HepG2 (cell line): Measurements from ENCODE around the gene RARA. TPM values are rescaled to one million over a fixed set of nuclear protein-coding genes. Genes with fewer than 3 reads are reported as not detected.
A peak's percentile ranks its signal among the peaks of the same experiment; 100 is the strongest.

Experiments
- CREB1 ChIP-seq, 2 experiments: fragments of 450-650 bp in 1 of 2; IDR thresholded peaks; 2 replicates each; pipeline ENCODE4 v1.6.1; 2016 to 2017; ENCODE audit warnings: control low read depth in 1 of 2, mild to moderate bottlenecking in 1 of 2, missing compliant biosample characterization in 1 of 2, missing genetic modification characterization in 1 of 2
- GTF3A ChIP-seq: sonication (generic); formaldehyde crosslinking; conservative IDR thresholded peaks from 2 replicates; pipeline ENCODE4 v1.4.0; 2020; ENCODE audit warnings: mild to moderate bottlenecking, missing genetic modification reagents
- HDAC1 ChIP-seq: sonication (generic); formaldehyde crosslinking; IDR thresholded peaks from 2 replicates; pipeline ENCODE4 v1.5.1; 2020; ENCODE audit warnings: mild to moderate bottlenecking, missing genetic modification reagents
- KLF15 ChIP-seq: sonication (generic); formaldehyde crosslinking; IDR thresholded peaks from 2 replicates; pipeline ENCODE4 v1.8.1; 2023; ENCODE audit warnings: borderline replicate concordance, mild to moderate bottlenecking, inconsistent platforms, missing genetic modification reagents, mixed read lengths
- NBN ChIP-seq: fragments of 450-650 bp; conservative IDR thresholded peaks from 2 replicates; pipeline ENCODE4 v1.6.1; 2017
- NFKB2 ChIP-seq: sonication (generic); formaldehyde crosslinking; IDR thresholded peaks from 2 replicates; pipeline ENCODE4 v1.4.0; 2020; ENCODE audit warnings: missing genetic modification reagents, borderline replicate concordance
- ZMYM3 ChIP-seq: sonication (generic); formaldehyde crosslinking; IDR thresholded peaks from 2 replicates; pipeline ENCODE4 v1.5.1; 2020; ENCODE audit warnings: mild to moderate bottlenecking, missing genetic modification reagents
- ZNF136 ChIP-seq: sonication (generic); formaldehyde crosslinking; IDR thresholded peaks from 2 replicates; pipeline ENCODE4 v1.8.1; 2022; ENCODE audit warnings: low read depth, mild to moderate bottlenecking, moderate library complexity, missing genetic modification reagents
- ZNF230 ChIP-seq: sonication (generic); formaldehyde crosslinking; IDR thresholded peaks from 2 replicates; pipeline ENCODE4 v1.4.0; 2020; ENCODE audit warnings: mild to moderate bottlenecking, missing genetic modification reagents
- ZNF777 ChIP-seq: sonication (generic); formaldehyde crosslinking; IDR thresholded peaks from 2 replicates; pipeline ENCODE4 v1.4.0; 2020; ENCODE audit warnings: missing genetic modification reagents
- polyA plus RNA-seq, 8 experiments: library from polyadenylated mRNA; depleted of rRNA in 3 of 8; stranded (reverse) in 7 of 8; unstranded in 1 of 8; fragments of >200 nt; fragmentation: Illumina TruSeq in 4 of 8; extraction: Trizol in 4 of 8; gene quantifications; 2 replicates each; pipeline versions ENCODE4 v1.2.1 to v1.2.3, GENCODE V29; 2011 to 2016; ENCODE audit warnings: low read depth in 4 of 8, missing spikeins in 1 of 8, mixed read lengths in 1 of 8; ENCODE audit not compliant: insufficient read depth in 1 of 8
- total RNA-seq, 5 experiments: library from RNA; depleted of rRNA; stranded (reverse); fragments of >200 nt; fragmentation: Illumina TruSeq; extraction: Trizol; gene quantifications; 2 replicates each; pipeline ENCODE4 v1.2.3, GENCODE V29; 2016; ENCODE audit warnings: low read depth in 1 of 5
- TF ChIP-seq, protein P1 (sequence below): sonication (generic); formaldehyde crosslinking; IDR thresholded peaks from one replicate; pipeline ENCODE4 v1.5.1; 2020; ENCODE audit warnings: mild to moderate bottlenecking, missing genetic modification reagents; ENCODE audit errors: not compliant biosample characterization
- TF ChIP-seq, protein P2 (sequence below): IDR thresholded peaks from 2 replicates; pipeline ENCODE4 v1.6.1; 2016; ENCODE audit warnings: low read depth, borderline replicate concordance
- TF ChIP-seq, protein P3 (sequence below): sonication (generic); formaldehyde crosslinking; IDR thresholded peaks from 2 replicates; pipeline ENCODE4 v1.5.0; 2020; ENCODE audit warnings: mild to moderate bottlenecking, missing genetic modification reagents, borderline replicate concordance
- TF ChIP-seq, protein P4 (sequence below): sonication (generic); formaldehyde crosslinking; IDR thresholded peaks from 2 replicates; pipeline ENCODE4 v1.5.1; 2020; ENCODE audit warnings: missing genetic modification reagents, mild to moderate bottlenecking, borderline replicate concordance

The RARA gene
- total and polyA plus RNA-seq, 2 of the 13 experiments (the other 11 are each of a cell fraction or from before 2014, with no cell fraction given) = 6.4 to 8.6 TPM

DNA sequence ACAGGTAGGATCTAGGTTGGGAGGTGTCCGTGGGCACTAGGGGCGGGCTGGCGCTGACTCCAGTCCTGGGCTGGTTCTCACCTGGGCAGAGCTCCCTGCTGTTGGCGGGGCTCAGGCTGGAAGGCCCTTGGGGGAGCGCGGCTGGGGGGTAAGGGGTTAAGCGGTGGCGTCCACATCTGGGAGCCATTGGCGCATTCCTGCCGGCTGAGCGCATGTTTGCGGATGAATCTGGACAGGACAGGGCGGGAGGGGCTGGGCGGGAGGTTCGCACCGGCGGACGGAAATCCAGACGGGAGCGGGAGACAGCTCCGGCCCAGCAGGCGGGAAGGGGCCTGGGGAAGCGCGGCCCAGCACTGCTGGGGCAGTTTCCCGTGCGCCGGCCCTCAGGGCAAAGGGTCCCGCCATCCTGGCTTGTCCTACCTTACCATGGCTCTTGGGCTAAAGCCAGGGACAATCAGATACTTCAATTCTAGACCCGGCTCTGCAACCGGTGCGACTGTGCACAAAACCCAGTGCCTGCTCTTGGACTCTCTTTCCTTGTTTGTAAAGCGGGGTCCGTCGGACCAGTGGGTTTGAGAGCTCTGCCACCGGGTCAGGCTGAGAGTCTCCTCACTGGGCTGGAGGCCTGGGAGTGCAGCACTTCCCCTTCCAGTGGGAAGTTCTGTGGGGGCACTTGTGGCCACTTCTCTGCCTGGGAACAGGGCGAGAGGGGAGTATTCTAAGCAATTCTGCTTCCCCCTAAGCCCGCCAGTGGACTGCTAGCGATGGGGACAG lies 7.8 kb downstream of the RARA start (continued):
- no peak; the same call in 1 of the 2 replicates for TF ChIP-seq GTF3A
- TF ChIP-seq, protein P1, sequence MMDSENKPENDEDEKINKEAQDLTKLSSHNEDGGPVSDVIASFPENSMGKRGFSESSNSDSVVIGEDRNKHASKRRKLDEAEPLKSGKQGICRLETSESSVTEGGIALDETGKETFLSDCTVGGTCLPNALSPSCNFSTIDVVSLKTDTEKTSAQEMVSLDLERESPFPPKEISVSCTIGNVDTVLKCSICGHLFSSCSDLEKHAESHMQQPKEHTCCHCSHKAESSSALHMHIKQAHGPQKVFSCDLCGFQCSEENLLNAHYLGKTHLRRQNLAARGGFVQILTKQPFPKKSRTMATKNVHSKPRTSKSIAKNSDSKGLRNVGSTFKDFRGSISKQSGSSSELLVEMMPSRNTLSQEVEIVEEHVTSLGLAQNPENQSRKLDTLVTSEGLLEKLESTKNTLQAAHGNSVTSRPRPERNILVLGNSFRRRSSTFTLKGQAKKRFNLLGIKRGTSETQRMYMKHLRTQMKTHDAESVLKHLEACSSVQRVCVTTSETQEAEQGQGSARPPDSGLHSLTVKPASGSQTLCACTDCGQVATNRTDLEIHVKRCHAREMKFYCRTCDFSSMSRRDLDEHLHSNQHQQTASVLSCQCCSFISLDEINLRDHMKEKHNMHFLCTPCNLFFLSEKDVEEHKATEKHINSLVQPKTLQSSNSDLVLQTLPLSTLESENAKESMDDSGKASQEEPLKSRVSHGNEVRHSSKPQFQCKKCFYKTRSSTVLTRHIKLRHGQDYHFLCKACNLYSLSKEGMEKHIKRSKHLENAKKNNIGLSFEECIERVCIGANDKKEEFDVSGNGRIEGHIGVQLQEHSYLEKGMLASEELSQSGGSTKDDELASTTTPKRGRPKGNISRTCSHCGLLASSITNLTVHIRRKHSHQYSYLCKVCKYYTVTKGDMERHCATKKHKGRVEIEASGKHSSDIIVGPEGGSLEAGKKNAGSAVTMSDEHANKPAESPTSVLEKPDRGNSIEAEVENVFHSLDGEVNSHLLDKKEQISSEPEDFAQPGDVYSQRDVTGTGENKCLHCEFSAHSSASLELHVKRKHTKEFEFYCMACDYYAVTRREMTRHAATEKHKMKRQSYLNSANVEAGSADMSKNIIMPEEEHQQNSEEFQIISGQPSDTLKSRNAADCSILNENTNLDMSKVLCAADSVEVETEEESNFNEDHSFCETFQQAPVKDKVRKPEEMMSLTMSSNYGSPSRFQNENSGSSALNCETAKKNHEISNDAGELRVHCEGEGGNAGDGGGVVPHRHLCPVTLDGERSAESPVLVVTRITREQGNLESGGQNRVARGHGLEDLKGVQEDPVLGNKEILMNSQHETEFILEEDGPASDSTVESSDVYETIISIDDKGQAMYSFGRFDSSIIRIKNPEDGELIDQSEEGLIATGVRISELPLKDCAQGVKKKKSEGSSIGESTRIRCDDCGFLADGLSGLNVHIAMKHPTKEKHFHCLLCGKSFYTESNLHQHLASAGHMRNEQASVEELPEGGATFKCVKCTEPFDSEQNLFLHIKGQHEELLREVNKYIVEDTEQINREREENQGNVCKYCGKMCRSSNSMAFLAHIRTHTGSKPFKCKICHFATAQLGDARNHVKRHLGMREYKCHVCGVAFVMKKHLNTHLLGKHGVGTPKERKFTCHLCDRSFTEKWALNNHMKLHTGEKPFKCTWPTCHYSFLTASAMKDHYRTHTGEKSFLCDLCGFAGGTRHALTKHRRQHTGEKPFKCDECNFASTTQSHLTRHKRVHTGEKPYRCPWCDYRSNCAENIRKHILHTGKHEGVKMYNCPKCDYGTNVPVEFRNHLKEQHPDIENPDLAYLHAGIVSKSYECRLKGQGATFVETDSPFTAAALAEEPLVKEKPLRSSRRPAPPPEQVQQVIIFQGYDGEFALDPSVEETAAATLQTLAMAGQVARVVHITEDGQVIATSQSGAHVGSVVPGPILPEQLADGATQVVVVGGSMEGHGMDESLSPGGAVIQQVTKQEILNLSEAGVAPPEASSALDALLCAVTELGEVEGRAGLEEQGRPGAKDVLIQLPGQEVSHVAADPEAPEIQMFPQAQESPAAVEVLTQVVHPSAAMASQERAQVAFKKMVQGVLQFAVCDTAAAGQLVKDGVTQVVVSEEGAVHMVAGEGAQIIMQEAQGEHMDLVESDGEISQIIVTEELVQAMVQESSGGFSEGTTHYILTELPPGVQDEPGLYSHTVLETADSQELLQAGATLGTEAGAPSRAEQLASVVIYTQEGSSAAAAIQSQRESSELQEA (CRISPR knock-in tag) = no peak
- TF ChIP-seq ZMYM3 (CRISPR knock-in tag) = peak; percentile 38; the same call in 1 of the 2 replicates
- no peak for TF ChIP-seq NBN
- TF ChIP-seq HDAC1 (CRISPR knock-in tag) = peak; percentile 60
- TF ChIP-seq NFKB2 (CRISPR knock-in tag) = peak; percentile 74; the same call in 1 of the 2 replicates
- TF ChIP-seq ZNF136 (CRISPR knock-in tag) = no peak
- TF ChIP-seq, protein P2, sequence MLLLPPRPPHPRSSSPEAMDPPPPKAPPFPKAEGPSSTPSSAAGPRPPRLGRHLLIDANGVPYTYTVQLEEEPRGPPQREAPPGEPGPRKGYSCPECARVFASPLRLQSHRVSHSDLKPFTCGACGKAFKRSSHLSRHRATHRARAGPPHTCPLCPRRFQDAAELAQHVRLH (CRISPR knock-in tag) = 0 out of 2 replicates have a peak, but pooled peaks have one; percentile 51
- TF ChIP-seq ZNF777 (CRISPR knock-in tag) = peak; percentile 95
- TF ChIP-seq, protein P3, sequence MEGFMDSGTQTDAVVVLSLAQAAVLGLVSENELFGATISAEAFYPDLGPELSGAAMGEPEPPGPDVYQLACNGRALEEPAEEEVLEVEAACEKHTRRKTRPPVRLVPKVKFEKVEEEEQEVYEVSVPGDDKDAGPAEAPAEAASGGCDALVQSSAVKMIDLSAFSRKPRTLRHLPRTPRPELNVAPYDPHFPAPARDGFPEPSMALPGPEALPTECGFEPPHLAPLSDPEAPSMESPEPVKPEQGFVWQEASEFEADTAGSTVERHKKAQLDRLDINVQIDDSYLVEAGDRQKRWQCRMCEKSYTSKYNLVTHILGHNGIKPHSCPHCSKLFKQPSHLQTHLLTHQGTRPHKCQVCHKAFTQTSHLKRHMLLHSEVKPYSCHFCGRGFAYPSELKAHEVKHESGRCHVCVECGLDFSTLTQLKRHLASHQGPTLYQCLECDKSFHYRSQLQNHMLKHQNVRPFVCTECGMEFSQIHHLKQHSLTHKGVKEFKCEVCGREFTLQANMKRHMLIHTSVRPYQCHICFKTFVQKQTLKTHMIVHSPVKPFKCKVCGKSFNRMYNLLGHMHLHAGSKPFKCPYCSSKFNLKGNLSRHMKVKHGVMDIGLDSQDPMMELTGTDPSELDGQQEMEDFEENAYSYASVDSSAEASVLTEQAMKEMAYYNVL (CRISPR knock-in tag) = no peak; the same call in 1 of the 2 replicates
- TF ChIP-seq CREB1 (IDR thresholded peaks at IDR 0.05) = no peak
- TF ChIP-seq CREB1 (CRISPR knock-in tag; IDR thresholded peaks at IDR 0.05) = no peak
- TF ChIP-seq, protein P4, sequence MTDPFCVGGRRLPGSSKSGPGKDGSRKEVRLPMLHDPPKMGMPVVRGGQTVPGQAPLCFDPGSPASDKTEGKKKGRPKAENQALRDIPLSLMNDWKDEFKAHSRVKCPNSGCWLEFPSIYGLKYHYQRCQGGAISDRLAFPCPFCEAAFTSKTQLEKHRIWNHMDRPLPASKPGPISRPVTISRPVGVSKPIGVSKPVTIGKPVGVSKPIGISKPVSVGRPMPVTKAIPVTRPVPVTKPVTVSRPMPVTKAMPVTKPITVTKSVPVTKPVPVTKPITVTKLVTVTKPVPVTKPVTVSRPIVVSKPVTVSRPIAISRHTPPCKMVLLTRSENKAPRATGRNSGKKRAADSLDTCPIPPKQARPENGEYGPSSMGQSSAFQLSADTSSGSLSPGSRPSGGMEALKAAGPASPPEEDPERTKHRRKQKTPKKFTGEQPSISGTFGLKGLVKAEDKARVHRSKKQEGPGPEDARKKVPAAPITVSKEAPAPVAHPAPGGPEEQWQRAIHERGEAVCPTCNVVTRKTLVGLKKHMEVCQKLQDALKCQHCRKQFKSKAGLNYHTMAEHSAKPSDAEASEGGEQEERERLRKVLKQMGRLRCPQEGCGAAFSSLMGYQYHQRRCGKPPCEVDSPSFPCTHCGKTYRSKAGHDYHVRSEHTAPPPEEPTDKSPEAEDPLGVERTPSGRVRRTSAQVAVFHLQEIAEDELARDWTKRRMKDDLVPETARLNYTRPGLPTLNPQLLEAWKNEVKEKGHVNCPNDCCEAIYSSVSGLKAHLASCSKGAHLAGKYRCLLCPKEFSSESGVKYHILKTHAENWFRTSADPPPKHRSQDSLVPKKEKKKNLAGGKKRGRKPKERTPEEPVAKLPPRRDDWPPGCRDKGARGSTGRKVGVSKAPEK (CRISPR knock-in tag) = no peak
- peak; percentile 88; the same call in 1 of the 2 replicates for TF ChIP-seq ZNF230 (CRISPR knock-in tag)
- TF ChIP-seq KLF15 (CRISPR knock-in tag) = no peak
